ENCODE results near the gene SMC3. TPM values are rescaled to one million over a fixed set of nuclear protein-coding genes. Genes with fewer than 3 reads are reported as not detected.

Gene SMC3
- total and polyA plus RNA-seq, 8 donors: 9.3 to 40.6 (median 14.7) TPM

DNA sequence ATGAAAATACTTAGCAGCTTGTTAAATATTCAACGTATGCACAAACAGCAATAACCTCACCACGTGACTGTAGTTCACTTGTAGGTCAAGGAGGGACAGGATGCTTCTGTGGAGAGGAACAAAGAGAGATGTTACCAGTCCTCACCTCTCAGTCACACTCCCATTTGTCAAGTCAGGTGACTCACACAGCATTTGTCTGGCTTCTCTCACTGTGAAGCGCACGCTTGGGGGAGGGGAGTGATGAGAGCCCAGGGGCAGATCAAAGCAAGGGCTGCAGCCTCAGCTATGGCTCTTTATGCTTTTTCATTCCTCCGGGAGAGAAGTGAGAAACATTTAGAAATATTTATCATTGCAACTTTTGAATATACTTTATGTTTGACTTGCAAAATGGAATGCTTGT, 73.8 kb downstream of the SMC3 start:
- TF ChIP-seq, protein P1, sequence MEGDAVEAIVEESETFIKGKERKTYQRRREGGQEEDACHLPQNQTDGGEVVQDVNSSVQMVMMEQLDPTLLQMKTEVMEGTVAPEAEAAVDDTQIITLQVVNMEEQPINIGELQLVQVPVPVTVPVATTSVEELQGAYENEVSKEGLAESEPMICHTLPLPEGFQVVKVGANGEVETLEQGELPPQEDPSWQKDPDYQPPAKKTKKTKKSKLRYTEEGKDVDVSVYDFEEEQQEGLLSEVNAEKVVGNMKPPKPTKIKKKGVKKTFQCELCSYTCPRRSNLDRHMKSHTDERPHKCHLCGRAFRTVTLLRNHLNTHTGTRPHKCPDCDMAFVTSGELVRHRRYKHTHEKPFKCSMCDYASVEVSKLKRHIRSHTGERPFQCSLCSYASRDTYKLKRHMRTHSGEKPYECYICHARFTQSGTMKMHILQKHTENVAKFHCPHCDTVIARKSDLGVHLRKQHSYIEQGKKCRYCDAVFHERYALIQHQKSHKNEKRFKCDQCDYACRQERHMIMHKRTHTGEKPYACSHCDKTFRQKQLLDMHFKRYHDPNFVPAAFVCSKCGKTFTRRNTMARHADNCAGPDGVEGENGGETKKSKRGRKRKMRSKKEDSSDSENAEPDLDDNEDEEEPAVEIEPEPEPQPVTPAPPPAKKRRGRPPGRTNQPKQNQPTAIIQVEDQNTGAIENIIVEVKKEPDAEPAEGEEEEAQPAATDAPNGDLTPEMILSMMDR (IDR thresholded peaks at IDR 0.05): no peak
- TF ChIP-seq POLR2AphosphoS5 (IDR thresholded peaks at IDR 0.05) (no peak), POLR2A (IDR thresholded peaks at IDR 0.05) (no peak), EP300 (IDR thresholded peaks at IDR 0.05) (no peak)
- H3K27me3 ChIP-seq: peaks cover 6 to 71% (median 42%) of the 10 kb centered on the region in 3 donors
- peak in 1 of 2 donors; percentile 58 for DNase-seq
- H3K4me3 ChIP-seq: no peak overlapping the region
- WGBS, 5 donors: 21 to 43% (median 22%) methylated on average over 5 of the region's 5 CpGs
- intact Hi-C loops (cut with DNase I; ENCODE audit: low total_unique reads): no loop called here
- no peaks in the 10 kb centered on the region for H3K36me3 ChIP-seq
- no peaks in the 10 kb centered on the region for H3K9me3 ChIP-seq
- H3K4me1 ChIP-seq: peaks cover 17 to 32% (median 21%) of the 10 kb centered on the region in 4 donors
- H3K27ac ChIP-seq: no peak overlapping the region

DNA sequence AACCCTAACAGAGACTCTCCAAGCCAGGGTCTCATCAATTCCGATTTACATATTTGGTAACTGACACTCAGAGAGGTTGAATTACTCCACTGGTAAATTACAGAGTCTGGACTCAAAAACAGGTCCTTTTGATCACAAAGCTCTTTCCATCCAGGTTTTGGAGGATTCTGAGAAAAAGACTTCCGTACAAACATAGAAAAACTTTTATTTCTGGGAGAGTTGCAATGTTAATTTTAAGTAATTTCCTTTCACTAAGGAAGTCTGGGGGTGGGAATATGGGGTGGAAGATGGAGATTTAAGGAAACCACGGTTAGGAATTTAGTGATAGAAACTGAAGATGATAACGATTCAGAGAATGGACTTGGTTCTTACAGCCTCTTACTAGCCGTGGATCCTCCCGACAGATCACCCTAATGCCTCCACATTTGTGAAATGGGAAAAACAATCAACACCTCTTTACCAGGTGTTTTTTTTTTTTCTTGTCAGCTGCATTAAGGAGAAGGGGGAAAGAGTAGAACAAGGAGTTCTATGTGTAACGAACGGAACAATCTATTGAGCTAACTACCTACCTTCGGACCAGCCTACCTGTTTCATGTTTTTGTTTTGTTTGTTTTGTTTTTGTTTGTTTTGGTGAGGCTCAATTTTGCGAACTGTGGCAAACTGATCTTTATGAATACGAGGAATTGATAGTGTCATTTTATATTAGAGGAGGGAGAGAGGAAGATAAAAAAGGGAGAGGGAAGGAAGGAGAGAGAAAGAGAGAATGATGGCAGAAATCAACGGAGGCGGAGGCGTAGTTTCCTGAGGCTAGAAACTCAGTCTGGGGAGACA, 74.9 kb downstream of the SMC3 start:
- intact Hi-C loops (cut with DNase I; ENCODE audit: low total_unique reads): no loop called here
- H3K4me3 ChIP-seq: no peak overlapping the region
- peaks cover 17 to 25% (median 21%) of the 10 kb centered on the region in 4 donors for H3K4me1 ChIP-seq
- H3K9me3 ChIP-seq: no peaks in the 10 kb centered on the region
- no peak overlapping the region for H3K27ac ChIP-seq
- no peak for TF ChIP-seq POLR2A (IDR thresholded peaks at IDR 0.05)
- TF ChIP-seq EP300 (IDR thresholded peaks at IDR 0.05): no peak
- no peak for TF ChIP-seq POLR2AphosphoS5 (IDR thresholded peaks at IDR 0.05)
- TF ChIP-seq, protein P1 (IDR thresholded peaks at IDR 0.05): no peak
- DNase-seq: no peak
- H3K36me3 ChIP-seq: no peaks in the 10 kb centered on the region
- 33 to 48% (median 39%) methylated on average over 14 of the region's 14 CpGs for WGBS, 5 donors
- peaks cover 6 to 77% (median 48%) of the 10 kb centered on the region in 3 donors for H3K27me3 ChIP-seq

DNA sequence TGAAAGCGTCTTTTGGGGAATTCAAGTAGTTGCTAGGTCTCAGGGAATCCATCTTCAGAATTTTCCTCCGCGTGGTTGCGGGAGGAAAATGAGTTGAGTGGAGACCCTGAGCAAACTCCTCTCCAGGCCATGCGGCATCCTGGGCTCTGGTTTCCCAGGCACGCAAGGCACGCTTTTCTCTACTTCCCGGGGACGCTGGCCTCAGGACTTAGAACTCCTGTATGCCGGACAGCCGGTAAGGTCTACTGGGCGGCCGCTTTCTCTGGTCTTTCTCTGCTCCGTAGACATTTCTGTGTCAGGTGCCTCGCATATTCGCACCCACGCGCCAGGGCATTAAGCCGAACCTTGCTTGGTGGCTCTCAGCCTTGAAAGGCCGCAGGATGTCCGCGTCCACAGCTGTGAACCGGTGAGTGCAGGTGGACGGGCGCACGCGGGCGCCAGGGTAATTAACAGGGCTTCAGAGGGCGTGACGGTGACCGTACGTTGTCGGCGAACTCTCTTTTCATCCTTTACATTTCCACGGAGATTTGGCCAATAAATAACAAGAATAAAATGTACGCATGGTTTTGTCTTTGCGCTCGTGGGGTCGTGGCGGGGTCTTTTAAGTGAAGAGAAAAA, 75.6 kb downstream of the SMC3 start:
- Histone ChIP-seq H3K27me3 (peaks cover 6 to 84% (median 54%) of the 10 kb centered on the region in 3 donors), H3K27ac (peak overlapping the region in 1 of 5 donors; percentile 83), H3K4me1 (peaks cover 17 to 23% (median 21%) of the 10 kb centered on the region in 4 donors), H3K4me3 (peak overlapping the region; percentile 48 to 72 (median 58)), H3K9me3 (no peaks in the 10 kb centered on the region), H3K36me3 (no peaks in the 10 kb centered on the region)
- 5 to 15% (median 5%) methylated on average over 31 to 40 of the region's 40 CpGs for WGBS, 5 donors
- intact Hi-C loops (cut with DNase I; ENCODE audit: low total_unique reads): no loop called here
- peak in 1 of 2 donors; percentile 46 for DNase-seq
- TF ChIP-seq POLR2A (IDR thresholded peaks at IDR 0.05): no peak
- TF ChIP-seq, protein P1 (IDR thresholded peaks at IDR 0.05): no peak
- TF ChIP-seq POLR2AphosphoS5 (IDR thresholded peaks at IDR 0.05): no peak
- TF ChIP-seq EP300 (IDR thresholded peaks at IDR 0.05): no peak
